Measurements from ENCODE around the gene MT1H.
A peak's percentile ranks its signal among the peaks of the same experiment; 100 is the strongest.

The MT1H gene

DNA sequence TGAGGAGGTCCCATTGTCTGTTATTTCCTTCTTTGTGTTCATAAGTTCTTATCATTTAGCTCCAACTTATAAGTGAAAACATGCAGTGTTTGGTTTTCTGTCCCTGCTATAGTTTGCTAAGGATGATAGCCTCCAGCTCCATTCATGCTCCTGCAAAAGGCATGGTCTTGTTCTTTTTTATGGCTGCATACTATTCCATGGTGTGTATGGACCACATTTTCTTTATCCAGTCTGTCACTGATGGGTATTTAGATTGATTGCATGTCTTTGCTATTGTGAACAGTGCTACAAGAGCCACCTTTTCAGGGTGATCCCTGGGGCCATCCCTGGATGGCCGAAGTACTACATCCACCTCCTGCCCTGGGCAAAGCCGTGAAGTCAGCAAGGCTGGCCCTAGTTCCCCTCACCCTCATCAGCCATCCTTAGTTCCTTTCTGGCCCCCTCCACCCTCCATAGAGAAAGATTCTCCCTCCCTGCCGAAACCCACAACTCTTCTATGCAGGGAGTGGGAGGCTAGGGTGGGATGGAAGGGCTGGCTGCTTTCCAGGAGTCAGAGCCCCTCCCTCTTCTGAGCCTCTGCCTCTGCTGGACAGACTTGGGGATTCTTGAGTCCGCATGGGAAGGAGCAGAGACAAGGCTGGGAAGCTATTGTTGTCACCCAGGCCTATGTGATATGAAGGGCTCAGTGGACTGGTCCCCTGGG lies 21.0 kb downstream of the MT1H start:
- TF ChIP-seq CTCF (IDR thresholded peaks at IDR 0.05; ENCODE audit: insufficient read depth, low read depth, low read length, missing control alignments), result no peak
- no peak for DNase-seq (ENCODE audit: low read depth)
- H3K4me3 ChIP-seq (ENCODE audit: low read length), result no peak overlapping the region

- peak; percentile 99 for DNase-seq (ENCODE audit: low read depth)
- no peak for TF ChIP-seq CTCF (IDR thresholded peaks at IDR 0.05; ENCODE audit: insufficient read depth, low read depth, low read length, missing control alignments)
- no peak overlapping the region for H3K4me3 ChIP-seq (ENCODE audit: low read length)
Measured at GRCh38 chr16:56691885-56692284, 22.3 kb downstream of the MT1H start.

DNA sequence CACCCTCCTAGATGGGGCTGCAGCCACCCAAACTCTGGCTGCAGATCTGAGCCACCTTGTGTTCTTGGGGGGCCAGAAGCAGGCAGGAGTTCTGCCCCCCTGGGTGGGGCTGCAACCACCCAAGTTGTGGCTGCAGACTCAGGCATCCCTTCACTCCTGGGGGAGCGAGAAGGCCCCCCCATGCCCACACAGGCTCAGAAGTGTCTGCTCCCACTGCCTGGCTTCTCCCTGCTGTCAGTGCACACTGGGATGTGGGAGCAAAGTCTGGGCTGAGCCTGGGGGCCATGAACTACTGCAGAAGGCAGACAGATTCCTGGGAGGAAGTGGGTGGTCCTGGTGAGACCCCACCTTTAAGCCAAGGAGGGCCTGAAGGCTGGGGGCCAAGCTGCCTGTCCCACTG lies 25.6 kb downstream of the MT1H start:
- TF ChIP-seq CTCF (IDR thresholded peaks at IDR 0.05; ENCODE audit: insufficient read depth, low read depth, low read length, missing control alignments), result no peak

DNA sequence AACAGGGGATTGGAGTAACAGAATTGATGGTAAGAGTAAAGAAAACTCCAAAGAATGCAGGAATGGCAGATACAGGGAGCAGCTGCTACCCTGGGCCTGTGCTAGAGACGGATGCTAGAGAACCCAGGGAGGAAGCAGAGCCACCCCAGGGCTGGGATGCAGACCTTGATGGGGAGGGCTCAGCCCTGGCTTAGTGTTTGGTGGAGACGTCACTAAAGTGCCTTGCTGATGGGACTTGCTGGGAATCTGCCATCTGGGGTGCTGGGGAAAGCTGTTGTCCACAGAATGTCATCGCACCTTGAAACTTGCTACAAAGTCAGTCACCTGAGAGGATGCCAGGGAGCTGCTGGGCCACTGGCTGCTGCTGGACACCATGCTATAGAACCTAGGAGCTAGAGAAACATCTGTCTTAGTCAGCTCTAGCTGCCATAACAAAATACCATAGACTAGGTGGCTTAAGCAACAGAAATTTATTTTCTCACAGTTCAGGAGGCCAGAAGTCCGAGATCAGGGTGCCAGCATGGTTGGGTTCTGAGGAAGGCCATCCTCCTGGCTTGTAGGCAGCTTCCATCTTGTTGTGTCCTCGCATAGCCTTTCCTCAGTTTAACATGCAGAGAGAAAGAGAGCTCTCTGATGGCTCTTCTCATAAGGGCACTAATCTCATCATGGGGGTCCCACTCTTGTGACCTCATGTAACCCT lies 28.0 kb downstream of the MT1H start:
- H3K4me3 ChIP-seq (ENCODE audit: low read length), result no peak overlapping the region
- TF ChIP-seq CTCF (IDR thresholded peaks at IDR 0.05; ENCODE audit: insufficient read depth, low read depth, low read length, missing control alignments), result no peak
- DNase-seq (ENCODE audit: low read depth), result no peak

More for the DNA sequence above, 25.6 kb downstream of the MT1H start:
- no peak for DNase-seq (ENCODE audit: low read depth)
- H3K4me3 ChIP-seq (ENCODE audit: low read length), result no peak overlapping the region

DNA sequence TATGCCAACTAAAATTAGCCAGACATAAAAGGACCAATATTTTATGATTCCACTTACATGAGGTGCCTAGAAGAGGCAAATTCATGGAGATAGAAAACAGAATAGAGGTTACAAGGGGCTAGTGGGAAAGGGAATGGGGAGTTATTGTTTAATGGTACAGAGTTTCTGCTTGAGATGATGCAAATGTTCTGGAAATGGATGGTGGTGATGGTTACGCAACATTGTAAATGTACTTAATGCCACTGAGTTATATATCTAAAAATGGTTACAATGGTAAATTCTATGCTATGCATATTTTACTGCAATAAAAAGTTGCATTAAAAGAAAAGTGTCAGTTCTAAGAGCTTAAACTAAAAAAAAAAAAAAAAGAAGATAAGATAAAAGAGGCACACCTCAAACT lies 30.6 kb downstream of the MT1H start:
- no peak for DNase-seq (ENCODE audit: low read depth)
- H3K4me3 ChIP-seq (ENCODE audit: low read length), result no peak overlapping the region
- TF ChIP-seq CTCF (IDR thresholded peaks at IDR 0.05; ENCODE audit: insufficient read depth, low read depth, low read length, missing control alignments), result no peak

GRCh38 chr16:56700631-56701030 lies 31.0 kb downstream of the MT1H start:
- H3K4me3 ChIP-seq (ENCODE audit: low read length), result no peak overlapping the region
- no peak for TF ChIP-seq CTCF (IDR thresholded peaks at IDR 0.05; ENCODE audit: insufficient read depth, low read depth, low read length, missing control alignments)
- no peak for DNase-seq (ENCODE audit: low read depth)
